Epithelial cell of esophagus (primary cell): ENCODE measurements around the gene YTHDC2.
A peak's percentile ranks its signal among the peaks of the same experiment; 100 is the strongest.
"Not testable (repeated sequence)": the region's sequence is repeated elsewhere in the genome, so short reads cannot be mapped to it uniquely, and the experiment has no call there.

Experiments
- DNase-seq: peaks from one replicate; pipeline ENCODE4 v3.0.0; 2010; ENCODE audit warnings: low read depth
- H3K4me3 ChIP-seq: 2 replicates; pipeline ENCODE4 v1.5.1; 2011; ENCODE audit warnings: mild to moderate bottlenecking, low read length, control low read depth
- TF ChIP-seq, protein P1 (sequence below): IDR thresholded peaks from 2 replicates; pipeline ENCODE4 v1.5.1; 2011; ENCODE audit warnings: low read depth, mild to moderate bottlenecking, low read length, control low read depth, inconsistent platforms; ENCODE audit not compliant: insufficient read depth; ENCODE audit errors: missing control alignments

Gene YTHDC2

DNA sequence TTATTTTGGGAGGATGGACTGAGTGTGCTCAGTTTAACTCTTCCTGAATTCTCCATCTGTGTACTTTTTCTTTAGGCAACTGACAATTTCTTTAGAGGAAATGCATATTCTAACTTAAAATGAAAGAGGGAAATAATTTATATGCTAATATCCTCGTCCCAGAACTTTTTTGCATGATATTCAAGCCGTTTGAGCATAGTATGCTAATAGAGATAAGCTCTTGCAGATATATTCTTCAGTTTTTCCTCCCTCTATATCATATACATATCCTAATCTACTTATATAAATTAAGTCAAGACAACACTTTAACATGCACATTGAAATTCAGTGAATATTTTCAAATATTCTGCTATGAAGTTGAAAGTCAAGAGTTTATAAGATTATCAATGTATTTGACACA is 84.7 kb downstream of the YTHDC2 start:
- DNase-seq, result no peak
- no peak overlapping the region for H3K4me3 ChIP-seq
- TF ChIP-seq, protein P1, sequence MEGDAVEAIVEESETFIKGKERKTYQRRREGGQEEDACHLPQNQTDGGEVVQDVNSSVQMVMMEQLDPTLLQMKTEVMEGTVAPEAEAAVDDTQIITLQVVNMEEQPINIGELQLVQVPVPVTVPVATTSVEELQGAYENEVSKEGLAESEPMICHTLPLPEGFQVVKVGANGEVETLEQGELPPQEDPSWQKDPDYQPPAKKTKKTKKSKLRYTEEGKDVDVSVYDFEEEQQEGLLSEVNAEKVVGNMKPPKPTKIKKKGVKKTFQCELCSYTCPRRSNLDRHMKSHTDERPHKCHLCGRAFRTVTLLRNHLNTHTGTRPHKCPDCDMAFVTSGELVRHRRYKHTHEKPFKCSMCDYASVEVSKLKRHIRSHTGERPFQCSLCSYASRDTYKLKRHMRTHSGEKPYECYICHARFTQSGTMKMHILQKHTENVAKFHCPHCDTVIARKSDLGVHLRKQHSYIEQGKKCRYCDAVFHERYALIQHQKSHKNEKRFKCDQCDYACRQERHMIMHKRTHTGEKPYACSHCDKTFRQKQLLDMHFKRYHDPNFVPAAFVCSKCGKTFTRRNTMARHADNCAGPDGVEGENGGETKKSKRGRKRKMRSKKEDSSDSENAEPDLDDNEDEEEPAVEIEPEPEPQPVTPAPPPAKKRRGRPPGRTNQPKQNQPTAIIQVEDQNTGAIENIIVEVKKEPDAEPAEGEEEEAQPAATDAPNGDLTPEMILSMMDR, result no peak

- no peak overlapping the region for H3K4me3 ChIP-seq
- DNase-seq, result no peak
- TF ChIP-seq, protein P1, result no peak
These were observed 85.4 kb downstream of the YTHDC2 start for GRCh38 chr5:113598926-113599325.

DNA sequence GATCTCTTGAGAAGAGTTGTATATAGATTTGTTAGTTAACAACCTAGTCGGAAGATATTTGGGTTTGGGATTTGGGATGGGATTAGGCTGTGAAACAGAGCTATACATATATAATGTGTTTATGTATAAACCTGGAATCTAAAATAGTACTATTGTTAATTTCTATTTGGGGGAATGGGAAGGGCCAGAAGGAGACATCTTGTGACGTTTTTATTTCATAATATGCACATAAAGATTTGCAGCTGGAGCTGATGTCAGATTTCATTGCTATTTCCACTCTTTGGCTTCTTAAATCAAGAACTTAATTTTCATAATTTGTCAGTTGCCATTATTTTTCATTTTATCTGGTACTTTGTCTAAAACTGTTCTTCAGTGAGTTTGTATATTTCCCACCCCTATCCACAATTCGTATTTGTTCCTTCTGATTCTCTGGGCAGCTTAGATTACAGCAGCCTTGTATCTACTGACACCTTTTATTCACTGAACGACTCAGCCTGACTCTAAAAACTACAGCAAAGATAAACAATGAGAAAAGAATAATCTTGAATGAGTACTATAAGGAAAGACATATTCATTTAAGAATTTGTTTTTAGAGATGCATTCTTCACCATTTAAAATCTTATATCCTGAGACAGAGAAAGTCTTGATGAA is 86.9 kb downstream of the YTHDC2 start:
- no peak for DNase-seq
- TF ChIP-seq, protein P1, result no peak
- H3K4me3 ChIP-seq, result no peak overlapping the region

DNA sequence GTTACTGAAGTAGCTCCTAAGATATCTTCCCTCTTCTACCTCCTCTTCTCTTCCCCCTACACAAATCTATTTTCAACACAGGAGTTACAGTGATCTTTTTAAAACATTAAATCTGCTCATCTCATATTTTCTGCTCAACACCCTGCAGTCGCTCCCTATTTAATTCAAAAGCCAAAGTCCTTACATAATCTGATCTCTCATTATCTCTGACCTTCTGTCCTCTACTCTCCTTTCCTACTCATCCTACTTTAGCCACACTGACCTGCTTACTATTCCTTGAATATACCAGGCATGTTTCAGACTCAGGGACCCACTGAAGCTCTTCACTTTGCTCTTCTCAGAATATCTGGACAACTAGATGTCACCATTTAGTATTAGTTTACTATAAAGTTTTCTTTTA is 87.9 kb downstream of the YTHDC2 start:
- TF ChIP-seq, protein P1, result no peak
- H3K4me3 ChIP-seq, result no peak overlapping the region
- DNase-seq, result no peak

- not testable (repeated sequence) for H3K4me3 ChIP-seq
- DNase-seq, result peak; percentile 60
These were observed 89.8 kb downstream of the YTHDC2 start for GRCh38 chr5:113603246-113603645.

- TF ChIP-seq, protein P1, result peak; percentile 73
- H3K4me3 ChIP-seq, result no peak overlapping the region
- DNase-seq, result peak; percentile 56
These were observed 93.0 kb downstream of the YTHDC2 start for GRCh38 chr5:113606298-113607134.

GRCh38 chr5:113607361-113607760 is 93.9 kb downstream of the YTHDC2 start:
- TF ChIP-seq, protein P1, result no peak
- no peak overlapping the region for H3K4me3 ChIP-seq
- DNase-seq, result no peak
